SK-N-SH (cell line): ENCODE results near the gene GPR18. TPM values are rescaled to one million over a fixed set of nuclear protein-coding genes. Genes with fewer than 3 reads are reported as not detected.
A peak's percentile ranks its signal among the peaks of the same experiment; 100 is the strongest.

Source experiments
- CTCF ChIA-PET: fragments of 300-600, 350-600 bp; formaldehyde crosslinking; extraction: SDS; loops from one replicate; lab custom pipeline; 2021; lab: Yijun Ruan, JAX
- POLR2A ChIA-PET: fragments of 350-600 bp; sonication (Branson Sonifier 250); formaldehyde crosslinking; extraction: SDS; loops from one replicate; lab custom pipeline; 2020; ENCODE audit warnings: antibody characterized with exemption, inconsistent platforms; lab: Yijun Ruan, JAX
- DNase-seq: peaks from one replicate; pipeline ENCODE4 v3.0.0; 2012
- H2AFZ ChIP-seq: fragments of 200-600 bp; sonication (generic); 2 replicates; pipeline ENCODE4 v1.8.1; 2016; ENCODE audit warnings: antibody characterized with exemption, mild to moderate bottlenecking, low read depth
- H3F3A ChIP-seq: fragments of 200-600 bp; sonication (generic); replicated peaks from 2 replicates; pipeline ENCODE3; 2016; ENCODE audit warnings: antibody characterized with exemption, mild to moderate bottlenecking; ENCODE audit not compliant: insufficient read depth
- H3K27ac ChIP-seq, 2 experiments: fragments of 200-500 bp in 1 of 2; fragments of 200-600 bp in 1 of 2; sonication (Bioruptor generic) in 1 of 2; sonication (generic), shearing (Covaris generic) in 1 of 2; 2 replicates each; pipeline versions ENCODE4 v1.5.1 to v1.6.1; 2014 to 2016; ENCODE audit warnings: low read depth in 2 of 2, inconsistent platforms in 1 of 2, low read length in 1 of 2, mild to moderate bottlenecking in 1 of 2, mixed read lengths in 1 of 2
- H3K27me3 ChIP-seq: fragments of 200-600 bp; sonication (generic), shearing (Covaris generic); 2 replicates; pipeline ENCODE4 v1.6.1; 2016; ENCODE audit warnings: mixed run types; ENCODE audit not compliant: insufficient read depth
- H3K36me3 ChIP-seq, 2 experiments: fragments of 200-500 bp in 1 of 2; fragments of 200-600 bp in 1 of 2; sonication (Bioruptor generic) in 1 of 2; sonication (generic) in 1 of 2; replicated peaks in 1 of 2; 2 replicates each; pipeline versions ENCODE3 to v1.5.1; 2014 to 2016; ENCODE audit warnings: low read length in 1 of 2, mild to moderate bottlenecking in 1 of 2; ENCODE audit not compliant: insufficient read depth in 2 of 2, control insufficient read depth in 1 of 2
- H3K4me1 ChIP-seq, 2 experiments: fragments of 200-500 bp in 1 of 2; fragments of 200-600 bp in 1 of 2; sonication (Bioruptor generic) in 1 of 2; sonication (generic), shearing (Covaris generic) in 1 of 2; 2 replicates each; pipeline versions ENCODE4 v1.5.1 to v1.6.1; 2014 to 2016; ENCODE audit warnings: low read depth in 1 of 2, low read length in 1 of 2, mixed run types in 1 of 2; ENCODE audit not compliant: insufficient read depth in 2 of 2, control insufficient read depth in 1 of 2
- H3K4me2 ChIP-seq: fragments of 200-600 bp; sonication (generic), shearing (Covaris generic); 2 replicates; pipeline ENCODE4 v1.6.1; 2017; ENCODE audit warnings: mixed run types
- H3K4me3 ChIP-seq, 2 experiments: fragments of 200-500 bp in 1 of 2; fragments of 200-600 bp in 1 of 2; sonication (Bioruptor generic) in 1 of 2; sonication (generic), shearing (Covaris generic) in 1 of 2; 2 replicates each; pipeline versions ENCODE4 v1.5.1 to v1.8.1; 2014 to 2016; ENCODE audit warnings: low read depth in 2 of 2, inconsistent platforms in 1 of 2, low read length in 1 of 2, mild to moderate bottlenecking in 1 of 2, mixed read lengths in 1 of 2, moderate library complexity in 1 of 2
- H3K79me2 ChIP-seq: fragments of 200-600 bp; sonication (generic); 2 replicates; pipeline ENCODE4 v1.8.1; 2017; ENCODE audit warnings: mild to moderate bottlenecking; ENCODE audit not compliant: insufficient read depth
- H3K9ac ChIP-seq: fragments of 200-600 bp; sonication (generic); 2 replicates; pipeline ENCODE4 v1.6.1; 2017; ENCODE audit warnings: mixed run types
- H3K9me2 ChIP-seq: fragments of 200-600 bp; sonication (generic); 2 replicates; pipeline ENCODE4 v1.6.1; 2017; ENCODE audit warnings: mixed run types
- H3K9me3 ChIP-seq: fragments of 200-600 bp; sonication (generic); 2 replicates; pipeline ENCODE4 v1.6.1; 2017; ENCODE audit warnings: mixed run types, mild to moderate bottlenecking, moderate library complexity
- H4K20me1 ChIP-seq: fragments of 200-600 bp; sonication (generic); 2 replicates; pipeline ENCODE4 v1.6.1; 2017; ENCODE audit warnings: mild to moderate bottlenecking, mixed run types; ENCODE audit not compliant: insufficient read depth
- CHD2 ChIP-seq: fragments of 150-350 bp; IDR thresholded peaks from 2 replicates; pipeline ENCODE4 v1.6.1; 2018; ENCODE audit warnings: low read length; ENCODE audit not compliant: partially characterized antibody
- CTCF ChIP-seq: fragments of 200-600 bp; sonication (generic); IDR thresholded peaks from 2 replicates; pipeline ENCODE4 v1.6.1; 2017; ENCODE audit warnings: antibody characterized with exemption, mild to moderate bottlenecking, moderate library complexity
- EZH2phosphoT487 ChIP-seq: fragments of 200-600 bp; sonication (generic); IDR thresholded peaks from 2 replicates; pipeline ENCODE4 v1.6.1; 2017; ENCODE audit warnings: low read depth, mixed run types, mild to moderate bottlenecking, antibody characterized with exemption, moderate library complexity, borderline replicate concordance
- FOXJ3 ChIP-seq: sonication (generic); formaldehyde crosslinking; IDR thresholded peaks from 2 replicates; pipeline ENCODE4 v1.5.1; 2020; ENCODE audit warnings: mild to moderate bottlenecking, missing genetic modification reagents
- GABPA ChIP-seq: IDR thresholded peaks from 2 replicates; pipeline ENCODE4 v1.4.0; 2012; ENCODE audit warnings: low read depth, mild to moderate bottlenecking
- GATA2 ChIP-seq: sonication (generic); formaldehyde crosslinking; IDR thresholded peaks from 2 replicates; pipeline ENCODE4 v1.5.0; 2020; ENCODE audit warnings: mild to moderate bottlenecking, missing genetic modification reagents
- MXI1 ChIP-seq: IDR thresholded peaks from 2 replicates; pipeline ENCODE4 v1.6.1; 2012; ENCODE audit warnings: mild to moderate bottlenecking, low read depth, low read length, improper control_type of control experiment
- NFIC ChIP-seq: IDR thresholded peaks from 2 replicates; pipeline ENCODE4 v1.4.0; 2012; ENCODE audit warnings: borderline replicate concordance
- PBX3 ChIP-seq: IDR thresholded peaks from 2 replicates; pipeline ENCODE4; 2012
- POLR2AphosphoS5 ChIP-seq: IDR thresholded peaks from 2 replicates; pipeline ENCODE4 v1.6.1; 2012; ENCODE audit warnings: low read depth, low read length
- SMC3 ChIP-seq: IDR thresholded peaks from 2 replicates; pipeline ENCODE4 v1.6.1; 2012; ENCODE audit warnings: low read depth, low read length, improper control_type of control experiment
- TAF1 ChIP-seq: IDR thresholded peaks from 2 replicates; pipeline ENCODE4 v1.6.1; 2012; ENCODE audit warnings: low read depth, mild to moderate bottlenecking, low read length, moderate library complexity, borderline replicate concordance
- TCF12 ChIP-seq: IDR thresholded peaks from 2 replicates; pipeline ENCODE4 v1.4.0; 2012
- USF1 ChIP-seq: IDR thresholded peaks from 2 replicates; pipeline ENCODE4 v1.4.0; 2012; ENCODE audit warnings: low read depth, borderline replicate concordance
- WGBS: methylation state at CpG from one replicate; pipeline ENCODE4 v1.1.6; 2017; ENCODE audit warnings: low lambda C conversion rate; 5-methylcytosine and 5-hydroxymethylcytosine counted together
- polyA plus RNA-seq, 3 experiments: library from polyadenylated mRNA; depleted of rRNA; stranded (reverse); fragments of >200 nt; gene quantifications; 2 replicates each; pipeline ENCODE4 v1.2.3, GENCODE V29; 2012
- TF ChIP-seq, protein P1 (sequence below): IDR thresholded peaks from 2 replicates; pipeline ENCODE4 v1.4.0; 2012; ENCODE audit warnings: low read depth

The GPR18 gene
- polyA plus RNA-seq, 1 of the 3 experiments (the other 2 are of a cell fraction) = not detected

GRCh38 chr13:99227909-99228688 lies 30.1 kb downstream of the GPR18 start (continued):
- no peak for TF ChIP-seq CTCF
- TF ChIP-seq GATA2 (CRISPR knock-in tag) = no peak
- no peak for TF ChIP-seq EZH2phosphoT487
- no peak for TF ChIP-seq MXI1
- TF ChIP-seq SMC3 = no peak
- no peak for TF ChIP-seq GABPA

GRCh38 chr13:99227331-99227900 lies 30.8 kb downstream of the GPR18 start:
- ChIA-PET CTCF (no interaction called here), POLR2A (no interaction called here)
- peak overlapping the region in 1 of 2 experiments; percentile 71; a peak in 1 of 4 replicates for H3K27ac ChIP-seq
- TF ChIP-seq TCF12 (no peak), NFIC (no peak), GATA2 (CRISPR knock-in tag) (no peak), PBX3 (no peak), SMC3 (no peak), CHD2 (no peak), POLR2AphosphoS5 (no peak), TAF1 (no peak), USF1 (no peak), FOXJ3 (CRISPR knock-in tag) (no peak)
- TF ChIP-seq, protein P1, sequence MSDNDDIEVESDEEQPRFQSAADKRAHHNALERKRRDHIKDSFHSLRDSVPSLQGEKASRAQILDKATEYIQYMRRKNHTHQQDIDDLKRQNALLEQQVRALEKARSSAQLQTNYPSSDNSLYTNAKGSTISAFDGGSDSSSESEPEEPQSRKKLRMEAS = no peak
- peaks cover 80% of the 10 kb centered on the region for H3K79me2 ChIP-seq
- no peak overlapping the region for H3K4me3 ChIP-seq
- H3K9ac ChIP-seq = no peak overlapping the region
- DNase-seq = no peak
- H3F3A ChIP-seq = peaks cover 17% of the 10 kb centered on the region
- H4K20me1 ChIP-seq = no peaks in the 10 kb centered on the region; the same call in 1 of the 2 replicates
- peaks cover 8 to 12% of the 10 kb centered on the region in 2 experiments; a peak in 3 of 4 replicates for H3K4me1 ChIP-seq
- H3K27me3 ChIP-seq = no peaks in the 10 kb centered on the region
- no peak overlapping the region for H2AFZ ChIP-seq
- no peaks in the 10 kb centered on the region for H3K9me3 ChIP-seq
- H3K36me3 ChIP-seq = peaks cover 0 to 6% of the 10 kb centered on the region in 2 experiments
- no peak overlapping the region for H3K4me2 ChIP-seq
- no peaks in the 10 kb centered on the region for H3K9me2 ChIP-seq
- 94% methylated on average over 6 of the region's 6 CpGs for WGBS
